Femur (tissue), 1 donor: Measurements from ENCODE around the gene UGGT2.
"Not testable (repeated sequence)": the region's sequence is repeated elsewhere in the genome, so short reads cannot be mapped to it uniquely, and the experiment has no call there.

Experiments
- DNase-seq: peaks from one replicate; pipeline ENCODE4 v3.0.0-alpha.2; 2017

UGGT2 gene

GRCh38 chr13:96046449-96047126, 6.6 kb downstream of the UGGT2 start:
- DNase-seq = not testable (repeated sequence)

- DNase-seq = no peak
These were observed 9.0 kb downstream of the UGGT2 start for GRCh38 chr13:96044238-96044637.

- DNase-seq = no peak
These were observed 11.7 kb downstream of the UGGT2 start for GRCh38 chr13:96041326-96042110.

- no peak for DNase-seq
These were observed 16.7 kb downstream of the UGGT2 start for GRCh38 chr13:96036515-96036914.

GRCh38 chr13:96034662-96035061, 18.5 kb downstream of the UGGT2 start:
- no peak for DNase-seq

- DNase-seq = no peak
These were observed 19.8 kb downstream of the UGGT2 start for GRCh38 chr13:96033220-96034015.

GRCh38 chr13:96032717-96033116, 20.5 kb downstream of the UGGT2 start:
- DNase-seq = no peak

GRCh38 chr13:96029002-96029401, 24.2 kb downstream of the UGGT2 start:
- no peak for DNase-seq

- DNase-seq = no peak
These were observed 25.7 kb downstream of the UGGT2 start for GRCh38 chr13:96027496-96027895.

GRCh38 chr13:96025283-96025682, 27.9 kb downstream of the UGGT2 start:
- DNase-seq = no peak

GRCh38 chr13:96020931-96021330, 32.3 kb downstream of the UGGT2 start:
- DNase-seq = no peak

GRCh38 chr13:96020155-96020575, 33.0 kb downstream of the UGGT2 start:
- no peak for DNase-seq

- no peak for DNase-seq
These were observed 35.1 kb downstream of the UGGT2 start for GRCh38 chr13:96018135-96018534.

GRCh38 chr13:96011291-96011872, 41.8 kb downstream of the UGGT2 start:
- no peak for DNase-seq

- DNase-seq = no peak
These were observed 49.9 kb downstream of the UGGT2 start for GRCh38 chr13:96003304-96003703.

GRCh38 chr13:96002322-96003131, 50.7 kb downstream of the UGGT2 start:
- DNase-seq = no peak

GRCh38 chr13:96000069-96000468, 53.1 kb downstream of the UGGT2 start:
- no peak for DNase-seq

- no peak for DNase-seq
These were observed 65.4 kb downstream of the UGGT2 start for GRCh38 chr13:95987841-95988240.

- DNase-seq = no peak
These were observed 71.1 kb downstream of the UGGT2 start for GRCh38 chr13:95982144-95982543.

GRCh38 chr13:95972651-95973050, 80.5 kb downstream of the UGGT2 start:
- DNase-seq = not testable (repeated sequence)

GRCh38 chr13:95970878-95971277, 82.3 kb downstream of the UGGT2 start:
- no peak for DNase-seq

- no peak for DNase-seq
These were observed 84.3 kb downstream of the UGGT2 start for GRCh38 chr13:95968906-95969305.
